C4-2B (cell line): ENCODE results near the gene TOR1AIP2.

Experiments used
- ZFX ChIP-seq: fragments of 450-650 bp; IDR thresholded peaks from 2 replicates; pipeline ENCODE4 v1.6.1; 2017
- TF ChIP-seq, protein P1 (sequence below): fragments of 450-650 bp; conservative IDR thresholded peaks from 2 replicates; pipeline ENCODE4 v1.5.1; 2017; ENCODE audit warnings: mild to moderate bottlenecking

DNA sequence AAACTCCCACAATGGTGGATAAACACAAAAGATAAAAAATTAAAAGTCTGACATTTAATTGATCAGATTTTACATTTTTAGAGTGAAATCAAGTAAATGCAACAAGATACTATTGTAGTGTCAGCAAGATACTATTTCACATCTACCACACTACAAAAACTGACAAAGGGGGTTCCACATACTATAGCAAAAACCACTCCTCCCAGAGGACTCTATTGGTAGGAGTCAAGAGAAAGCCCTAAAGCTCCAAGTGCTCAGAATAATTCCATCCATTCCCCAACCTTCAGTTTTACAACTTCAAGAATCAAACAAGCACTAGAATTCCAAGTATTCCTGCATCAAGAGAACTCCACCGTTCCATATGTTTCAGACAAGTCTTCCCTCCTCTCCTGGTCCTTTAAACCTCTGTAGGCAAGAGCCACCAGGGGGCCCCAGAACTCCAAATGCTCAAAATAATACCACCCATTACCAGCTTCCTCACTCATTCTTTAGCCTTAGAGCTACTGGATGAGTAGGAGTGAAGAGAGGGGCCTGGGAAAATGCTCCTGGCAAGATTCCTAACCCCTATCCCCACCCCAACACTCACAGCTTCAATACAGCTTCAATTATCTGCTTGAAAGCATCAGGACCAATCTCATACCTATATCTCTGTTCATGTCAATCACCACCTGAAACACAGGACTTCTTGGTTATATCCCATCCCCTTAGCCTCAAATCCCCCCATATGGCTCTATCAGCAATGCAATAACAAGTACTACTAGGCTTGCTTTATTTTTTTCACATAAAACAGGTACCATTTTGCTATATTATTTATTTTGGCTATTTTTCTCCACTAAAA lies 9.9 kb downstream of the TOR1AIP2 start:
- TF ChIP-seq, protein P1, sequence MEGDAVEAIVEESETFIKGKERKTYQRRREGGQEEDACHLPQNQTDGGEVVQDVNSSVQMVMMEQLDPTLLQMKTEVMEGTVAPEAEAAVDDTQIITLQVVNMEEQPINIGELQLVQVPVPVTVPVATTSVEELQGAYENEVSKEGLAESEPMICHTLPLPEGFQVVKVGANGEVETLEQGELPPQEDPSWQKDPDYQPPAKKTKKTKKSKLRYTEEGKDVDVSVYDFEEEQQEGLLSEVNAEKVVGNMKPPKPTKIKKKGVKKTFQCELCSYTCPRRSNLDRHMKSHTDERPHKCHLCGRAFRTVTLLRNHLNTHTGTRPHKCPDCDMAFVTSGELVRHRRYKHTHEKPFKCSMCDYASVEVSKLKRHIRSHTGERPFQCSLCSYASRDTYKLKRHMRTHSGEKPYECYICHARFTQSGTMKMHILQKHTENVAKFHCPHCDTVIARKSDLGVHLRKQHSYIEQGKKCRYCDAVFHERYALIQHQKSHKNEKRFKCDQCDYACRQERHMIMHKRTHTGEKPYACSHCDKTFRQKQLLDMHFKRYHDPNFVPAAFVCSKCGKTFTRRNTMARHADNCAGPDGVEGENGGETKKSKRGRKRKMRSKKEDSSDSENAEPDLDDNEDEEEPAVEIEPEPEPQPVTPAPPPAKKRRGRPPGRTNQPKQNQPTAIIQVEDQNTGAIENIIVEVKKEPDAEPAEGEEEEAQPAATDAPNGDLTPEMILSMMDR: peak; percentile 89
- TF ChIP-seq ZFX: no peak
